Vagina (tissue), 2 donors: ENCODE data around the gene LCT. TPM values are rescaled to one million over a fixed set of nuclear protein-coding genes. Genes with fewer than 3 reads are reported as not detected.

Source experiments
- DNase-seq, 2 donors: peaks; one replicate each; pipeline ENCODE4 v3.0.0-alpha.2; 2017; ENCODE audit errors: extremely low spot score in 2 of 2
- H3K27ac ChIP-seq: fragments of 200-600 bp; sonication (generic); one replicate; pipeline ENCODE4 v1.5.1; 2019
- H3K27me3 ChIP-seq: fragments of 200-600 bp; sonication (generic); one replicate; pipeline ENCODE4 v1.5.1; 2019
- H3K36me3 ChIP-seq, 2 donors: fragments of 200-600 bp; sonication (generic); one replicate each; pipeline ENCODE4 v1.5.1; 2017 to 2019
- H3K4me1 ChIP-seq: fragments of 200-600 bp; sonication (generic); one replicate; pipeline ENCODE4 v1.5.1; 2019
- H3K4me3 ChIP-seq, 2 donors: fragments of 200-600 bp; sonication (generic); 1 replicate in 1 of 2; 2 replicates in 1 of 2; pipeline ENCODE4 v1.5.1; 2016 to 2019
- H3K9me3 ChIP-seq: fragments of 200-600 bp; sonication (generic); one replicate; pipeline ENCODE4 v1.5.1; 2019
- POLR2A ChIP-seq, 2 donors: fragments of 450-650 bp; IDR thresholded peaks; one replicate each; pipeline ENCODE4 v1.6.1; 2017; ENCODE audit warnings: antibody characterized with exemption in 2 of 2, mild to moderate bottlenecking in 2 of 2, moderate library complexity in 2 of 2
- POLR2AphosphoS5 ChIP-seq, 2 donors: sonication (generic); formaldehyde crosslinking; IDR thresholded peaks; one replicate each; pipeline ENCODE4 v1.9.0; 2017; ENCODE audit warnings: antibody characterized with exemption in 2 of 2, mild to moderate bottlenecking in 2 of 2, low read depth in 1 of 2; ENCODE audit not compliant: insufficient read depth in 1 of 2
- intact Hi-C: fragments of 100-400 bp; cut with DNase I; formaldehyde crosslinking; loops from one replicate; pipeline ENCODE4 v1.15.1; 2023
- total RNA-seq: library from RNA; depleted of rRNA; stranded (reverse); fragments of >200 nt; gene quantifications from one replicate; pipeline ENCODE4 v1.2.3, GENCODE V29; 2016
- TF ChIP-seq, protein P1 (sequence below), 3 experiments: fragments of 450-650 bp in 2 of 3; fragments of 200-600 bp in 1 of 3; sonication (generic) in 1 of 3; IDR thresholded peaks; one replicate each; pipeline ENCODE4 v1.5.1; 2017 to 2019; ENCODE audit warnings: antibody characterized with exemption in 3 of 3, mild to moderate bottlenecking in 2 of 3, moderate library complexity in 2 of 3

Gene LCT
- total RNA-seq, 1 donor from 2014 or later, result not detected

DNA sequence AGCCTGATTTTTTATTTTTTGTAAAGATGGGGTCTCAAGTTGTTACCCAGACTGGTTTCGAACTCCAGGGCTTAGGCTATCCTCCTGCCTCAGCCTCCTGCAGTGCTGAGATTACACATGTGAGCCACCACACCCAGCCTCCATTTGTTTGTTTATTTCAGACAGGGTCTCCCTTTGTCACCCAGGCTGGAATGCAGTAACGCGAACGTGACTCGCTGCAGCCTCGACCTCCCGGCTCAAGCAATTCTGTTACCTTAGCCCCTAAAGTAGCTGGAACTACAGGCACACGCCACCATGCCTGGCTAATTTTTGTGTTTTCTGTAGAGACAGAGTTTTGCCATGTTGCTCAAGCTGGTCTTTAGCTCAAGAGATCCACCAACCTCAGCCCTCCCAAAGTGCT, 68.1 kb downstream of the LCT start:
- intact Hi-C loops, result no loop called here
- no peak overlapping the region for H3K4me3 ChIP-seq
- H3K4me1 ChIP-seq, result no peaks in the 10 kb centered on the region
- H3K9me3 ChIP-seq, result no peaks in the 10 kb centered on the region
- DNase-seq, result no peak
- H3K36me3 ChIP-seq, result peaks cover 8 to 92% of the 10 kb centered on the region in 2 donors
- H3K27ac ChIP-seq, result no peak overlapping the region
- H3K27me3 ChIP-seq, result no peaks in the 10 kb centered on the region
- TF ChIP-seq POLR2AphosphoS5 (IDR thresholded peaks at IDR 0.05; ENCODE audit: insufficient read depth in 1 of 2, low read depth in 1 of 2), result no peak
- no peak for TF ChIP-seq POLR2A (IDR thresholded peaks at IDR 0.05)

DNA sequence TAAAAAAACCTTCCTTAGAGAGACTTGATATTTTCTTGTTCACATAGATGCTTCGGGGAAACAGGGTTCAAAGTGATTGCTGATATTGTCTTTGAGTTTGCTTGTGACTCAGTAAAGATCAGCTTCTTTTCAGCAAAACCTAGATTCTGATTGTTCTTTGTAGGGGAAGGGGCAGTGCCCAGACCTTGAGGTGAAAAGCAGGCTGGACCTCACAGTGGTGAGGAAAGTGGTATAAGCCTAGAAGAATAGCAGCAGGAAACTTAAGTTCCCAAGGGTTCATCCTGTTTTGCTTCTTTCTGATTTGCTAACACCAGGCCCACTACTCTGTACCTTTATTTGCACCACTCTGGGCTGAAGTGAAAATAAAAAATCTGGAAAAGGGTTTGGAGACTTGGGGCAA, 74.5 kb downstream of the LCT start:
- Histone ChIP-seq H3K27ac (no peak overlapping the region), H3K4me1 (no peaks in the 10 kb centered on the region), H3K27me3 (no peaks in the 10 kb centered on the region), H3K36me3 (peaks cover 0 to 86% of the 10 kb centered on the region in 2 donors), H3K4me3 (no peak overlapping the region), H3K9me3 (peaks cover under 1% of the 10 kb centered on the region)
- TF ChIP-seq POLR2A (IDR thresholded peaks at IDR 0.05) (no peak), POLR2AphosphoS5 (IDR thresholded peaks at IDR 0.05; ENCODE audit: insufficient read depth in 1 of 2, low read depth in 1 of 2) (no peak)
- TF ChIP-seq, protein P1, sequence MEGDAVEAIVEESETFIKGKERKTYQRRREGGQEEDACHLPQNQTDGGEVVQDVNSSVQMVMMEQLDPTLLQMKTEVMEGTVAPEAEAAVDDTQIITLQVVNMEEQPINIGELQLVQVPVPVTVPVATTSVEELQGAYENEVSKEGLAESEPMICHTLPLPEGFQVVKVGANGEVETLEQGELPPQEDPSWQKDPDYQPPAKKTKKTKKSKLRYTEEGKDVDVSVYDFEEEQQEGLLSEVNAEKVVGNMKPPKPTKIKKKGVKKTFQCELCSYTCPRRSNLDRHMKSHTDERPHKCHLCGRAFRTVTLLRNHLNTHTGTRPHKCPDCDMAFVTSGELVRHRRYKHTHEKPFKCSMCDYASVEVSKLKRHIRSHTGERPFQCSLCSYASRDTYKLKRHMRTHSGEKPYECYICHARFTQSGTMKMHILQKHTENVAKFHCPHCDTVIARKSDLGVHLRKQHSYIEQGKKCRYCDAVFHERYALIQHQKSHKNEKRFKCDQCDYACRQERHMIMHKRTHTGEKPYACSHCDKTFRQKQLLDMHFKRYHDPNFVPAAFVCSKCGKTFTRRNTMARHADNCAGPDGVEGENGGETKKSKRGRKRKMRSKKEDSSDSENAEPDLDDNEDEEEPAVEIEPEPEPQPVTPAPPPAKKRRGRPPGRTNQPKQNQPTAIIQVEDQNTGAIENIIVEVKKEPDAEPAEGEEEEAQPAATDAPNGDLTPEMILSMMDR (IDR thresholded peaks at IDR 0.05), result no peak
- no peak for DNase-seq
- intact Hi-C loops, result no loop called here

DNA sequence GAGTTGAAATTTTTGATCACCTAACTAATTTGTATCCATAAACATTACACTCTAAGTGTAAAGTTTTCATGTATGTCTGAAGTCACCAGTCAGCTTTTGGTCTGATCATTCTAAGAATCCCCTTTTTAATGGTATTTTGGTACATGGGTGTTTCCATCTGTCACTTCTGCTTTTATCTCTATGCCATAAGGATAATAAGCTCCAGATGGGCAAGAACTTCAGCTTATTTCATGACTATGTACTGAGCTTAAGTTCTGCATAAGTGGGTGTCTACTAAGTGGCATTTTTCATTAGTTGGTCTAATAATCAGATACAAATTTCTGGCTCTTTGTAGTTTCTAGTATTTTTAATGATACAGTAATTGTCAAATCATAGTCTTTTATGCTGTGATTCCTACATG, 75.0 kb downstream of the LCT start:
- Histone ChIP-seq H3K9me3 (peaks cover 5% of the 10 kb centered on the region), H3K27me3 (no peaks in the 10 kb centered on the region), H3K4me1 (no peaks in the 10 kb centered on the region), H3K36me3 (peaks cover 0 to 86% of the 10 kb centered on the region in 2 donors), H3K27ac (no peak overlapping the region), H3K4me3 (no peak overlapping the region)
- TF ChIP-seq POLR2AphosphoS5 (IDR thresholded peaks at IDR 0.05; ENCODE audit: insufficient read depth in 1 of 2, low read depth in 1 of 2), result no peak
- intact Hi-C loops, result no loop called here
- no peak for DNase-seq

GRCh38 chr2:135756692-135757091, 80.3 kb downstream of the LCT start:
- Histone ChIP-seq H3K4me3 (no peak overlapping the region), H3K36me3 (peaks cover 0 to 88% of the 10 kb centered on the region in 2 donors), H3K27ac (no peak overlapping the region), H3K4me1 (no peaks in the 10 kb centered on the region), H3K27me3 (no peaks in the 10 kb centered on the region), H3K9me3 (peaks cover 13% of the 10 kb centered on the region)
- DNase-seq, result no peak
- intact Hi-C loops, result no loop called here
- no peak for TF ChIP-seq POLR2A (IDR thresholded peaks at IDR 0.05)
- no peak for TF ChIP-seq POLR2AphosphoS5 (IDR thresholded peaks at IDR 0.05; ENCODE audit: insufficient read depth in 1 of 2, low read depth in 1 of 2)
- TF ChIP-seq, protein P1 (IDR thresholded peaks at IDR 0.05), result no peak

- intact Hi-C loops, result no loop called here
- no peak overlapping the region for H3K4me3 ChIP-seq
- H3K27me3 ChIP-seq, result no peaks in the 10 kb centered on the region
- H3K36me3 ChIP-seq, result peaks cover 0 to 77% of the 10 kb centered on the region in 2 donors
- peaks cover 13% of the 10 kb centered on the region for H3K9me3 ChIP-seq
- no peak for DNase-seq
- H3K27ac ChIP-seq, result no peak overlapping the region
- H3K4me1 ChIP-seq, result no peaks in the 10 kb centered on the region
- TF ChIP-seq POLR2A (IDR thresholded peaks at IDR 0.05) (no peak), POLR2AphosphoS5 (IDR thresholded peaks at IDR 0.05; ENCODE audit: insufficient read depth in 1 of 2, low read depth in 1 of 2) (no peak)
- TF ChIP-seq, protein P1 (IDR thresholded peaks at IDR 0.05), result no peak
These were observed 81.4 kb downstream of the LCT start for GRCh38 chr2:135755573-135755972.

- Histone ChIP-seq H3K27ac (no peak overlapping the region), H3K4me3 (no peak overlapping the region), H3K4me1 (peaks cover 36% of the 10 kb centered on the region)
These were observed 91.4 kb downstream of the LCT start for GRCh38 chr2:135745545-135745944.

More at GRCh38 chr2:135745545-135745944, 91.4 kb downstream of the LCT start:
- Histone ChIP-seq H3K27me3 (no peaks in the 10 kb centered on the region), H3K36me3 (peaks cover 0 to 30% of the 10 kb centered on the region in 2 donors), H3K9me3 (no peaks in the 10 kb centered on the region)
- no peak for DNase-seq
- TF ChIP-seq POLR2AphosphoS5 (IDR thresholded peaks at IDR 0.05; ENCODE audit: insufficient read depth in 1 of 2, low read depth in 1 of 2), result no peak
- TF ChIP-seq, protein P1 (IDR thresholded peaks at IDR 0.05), result no peak
- no peak for TF ChIP-seq POLR2A (IDR thresholded peaks at IDR 0.05)
- intact Hi-C loops, result loop anchor here (10.0 kb wide), 1 partner anchor 239 kb away; the partner anchor contains the start of gene DARS1
